Measurements from ENCODE around the gene NUP160.
"Not testable (repeated sequence)": the region's sequence is repeated elsewhere in the genome, so short reads cannot be mapped to it uniquely, and the experiment has no call there.

Gene NUP160

GRCh38 chr11:47791774-47792430, 56.2 kb downstream of the NUP160 start:
- no peak for DNase-seq (ENCODE audit: low read depth)

GRCh38 chr11:47790017-47790416, 58.1 kb downstream of the NUP160 start:
- DNase-seq (ENCODE audit: low read depth) = not testable (repeated sequence)

DNA sequence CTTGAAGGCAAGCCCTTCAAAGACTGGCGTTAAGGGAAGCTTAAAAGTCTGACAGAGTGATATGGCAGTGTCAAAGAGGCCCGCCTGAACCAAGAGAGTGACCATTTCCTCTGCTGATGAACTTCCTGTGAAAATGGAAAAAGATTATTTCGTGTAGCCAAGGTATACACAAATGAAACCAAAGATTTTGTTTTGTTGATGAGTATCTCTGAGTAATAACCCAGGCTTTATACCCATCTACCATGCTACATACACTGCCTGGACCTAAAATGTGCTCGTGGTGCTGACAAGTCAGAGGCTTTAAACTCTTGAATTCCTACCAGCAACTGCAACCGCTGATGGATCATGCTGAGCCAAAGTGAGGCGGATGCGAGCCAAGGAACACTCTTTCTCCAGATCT, 60.0 kb downstream of the NUP160 start:
- DNase-seq (ENCODE audit: low read depth) = no peak

DNA sequence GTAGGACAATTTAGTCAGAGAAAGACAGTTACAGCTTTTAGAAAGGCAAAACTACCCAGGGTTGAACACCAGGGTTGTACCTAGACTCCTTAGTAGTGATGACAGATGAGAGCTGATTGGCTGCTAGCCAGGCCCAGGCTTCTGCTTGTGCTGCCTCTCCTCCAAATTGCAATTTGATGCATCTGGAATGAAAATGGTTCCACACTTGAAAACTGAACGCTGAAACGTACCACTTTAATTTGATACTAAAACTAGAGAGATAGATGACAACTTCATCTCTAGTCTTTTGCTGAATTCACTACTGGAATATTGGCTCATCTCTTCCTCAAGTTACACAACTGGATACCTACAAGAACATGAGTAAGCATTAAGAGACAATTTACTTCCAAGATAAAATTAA, 61.8 kb downstream of the NUP160 start:
- DNase-seq (ENCODE audit: low read depth) = no peak

DNA sequence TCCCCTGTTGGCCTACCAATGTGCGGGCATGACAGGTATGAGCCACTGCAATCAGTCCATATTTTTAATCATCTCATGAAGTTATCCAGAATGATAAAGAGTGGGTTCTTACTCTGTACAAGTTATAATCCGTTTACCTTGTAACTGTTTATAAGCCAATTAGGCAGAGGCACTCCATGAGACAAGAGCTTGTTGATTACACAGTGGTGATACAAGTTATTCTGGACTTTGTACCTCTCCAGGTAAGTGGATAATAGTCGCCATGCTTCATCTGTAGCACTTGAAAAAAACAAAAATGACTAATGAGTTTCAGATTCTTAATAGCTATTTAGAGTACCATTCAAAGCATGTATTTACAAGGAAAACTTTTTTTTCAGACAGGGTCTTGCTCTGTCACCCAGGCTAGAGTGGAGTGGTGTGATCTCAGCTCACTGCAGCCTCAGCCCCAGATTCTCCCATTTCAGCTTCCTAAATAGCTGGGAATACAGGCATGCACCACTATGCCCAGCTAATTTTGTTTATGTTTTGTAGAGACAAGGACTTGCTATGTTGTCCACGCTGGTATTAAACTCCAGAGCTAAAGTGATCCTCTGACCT, 63.3 kb downstream of the NUP160 start:
- no peak for DNase-seq (ENCODE audit: low read depth)

GRCh38 chr11:47783087-47783610, 65.0 kb downstream of the NUP160 start:
- DNase-seq (ENCODE audit: low read depth) = no peak

DNA sequence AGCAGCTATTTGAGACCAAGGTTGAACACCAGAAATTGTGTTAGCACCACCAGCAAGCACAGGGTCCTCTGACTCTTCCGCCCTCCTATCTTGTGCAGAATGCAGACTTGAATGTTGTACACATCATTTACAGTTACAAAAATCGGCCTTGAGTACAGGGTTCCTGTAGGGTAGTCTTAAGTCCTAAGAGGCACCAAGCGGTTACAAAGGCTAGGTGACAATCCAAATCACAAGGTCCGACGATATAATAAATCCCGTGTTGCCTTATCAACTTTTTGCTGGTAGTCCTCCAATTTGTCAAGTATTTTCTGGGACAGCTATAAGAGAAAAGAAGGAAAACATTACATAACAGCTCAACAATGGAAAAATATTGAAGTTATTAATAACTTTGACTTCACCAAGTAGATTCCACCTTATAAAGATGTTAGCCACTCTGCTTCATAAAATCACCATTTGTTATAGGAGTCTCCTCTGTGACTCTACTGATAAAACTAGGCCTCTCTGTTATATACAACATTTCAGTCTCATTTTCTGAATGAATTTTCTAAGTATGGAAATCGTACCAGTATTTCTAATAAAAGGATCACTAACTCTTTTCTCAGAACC, 69.2 kb downstream of the NUP160 start:
- DNase-seq (ENCODE audit: low read depth) = no peak

GRCh38 chr11:47775240-47775869, 72.8 kb downstream of the NUP160 start:
- DNase-seq (ENCODE audit: low read depth) = no peak

GRCh38 chr11:47773882-47774281, 74.3 kb downstream of the NUP160 start:
- DNase-seq (ENCODE audit: low read depth) = no peak

DNA sequence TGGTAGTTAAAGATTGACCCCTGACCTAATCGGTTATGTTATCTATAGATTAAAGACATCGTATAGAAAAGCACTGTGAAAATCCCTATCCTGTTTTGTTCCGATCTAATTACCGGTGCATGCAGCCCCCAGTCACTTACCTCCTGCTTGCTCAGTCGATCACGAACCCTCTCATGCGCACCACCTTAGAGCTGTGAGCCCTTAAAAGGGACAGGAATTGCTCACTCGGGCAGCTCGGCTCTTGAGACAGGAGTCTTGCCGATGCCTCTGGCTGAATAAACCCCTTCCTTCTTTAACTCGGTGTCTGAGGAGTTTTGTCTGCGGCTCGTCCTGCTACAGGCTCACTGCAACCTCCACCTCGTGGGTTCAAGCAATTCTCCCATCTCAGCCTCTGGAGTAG, 78.6 kb downstream of the NUP160 start:
- DNase-seq (ENCODE audit: low read depth) = not testable (repeated sequence)

DNA sequence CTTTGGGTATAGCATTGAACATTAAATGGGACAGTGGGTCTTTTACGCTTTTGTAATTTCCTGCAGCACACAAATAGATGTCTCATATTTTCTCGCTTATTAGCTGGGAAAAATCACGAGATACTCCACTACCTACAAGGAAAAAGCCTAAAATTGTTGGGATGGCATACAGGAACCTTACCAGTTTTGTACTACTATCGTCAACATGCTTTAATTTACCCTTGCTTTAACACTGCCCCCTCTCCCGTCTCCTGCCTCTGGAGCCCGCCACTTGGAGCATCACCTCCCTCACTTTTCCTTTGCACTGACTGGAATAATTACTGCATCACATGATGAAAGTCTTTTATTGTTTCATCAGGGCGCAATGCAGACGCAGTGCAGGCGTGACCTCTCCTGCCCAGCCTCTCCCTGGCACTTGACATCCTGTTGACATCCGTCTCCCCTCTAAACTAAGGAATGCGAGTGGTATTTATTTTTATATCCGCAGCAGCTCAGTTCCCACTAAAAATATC, 80.0 kb downstream of the NUP160 start:
- peak; percentile 10 for DNase-seq (ENCODE audit: low read depth)

GRCh38 chr11:47766509-47767227, 81.5 kb downstream of the NUP160 start:
- peak; percentile 64 for DNase-seq (ENCODE audit: low read depth)

DNA sequence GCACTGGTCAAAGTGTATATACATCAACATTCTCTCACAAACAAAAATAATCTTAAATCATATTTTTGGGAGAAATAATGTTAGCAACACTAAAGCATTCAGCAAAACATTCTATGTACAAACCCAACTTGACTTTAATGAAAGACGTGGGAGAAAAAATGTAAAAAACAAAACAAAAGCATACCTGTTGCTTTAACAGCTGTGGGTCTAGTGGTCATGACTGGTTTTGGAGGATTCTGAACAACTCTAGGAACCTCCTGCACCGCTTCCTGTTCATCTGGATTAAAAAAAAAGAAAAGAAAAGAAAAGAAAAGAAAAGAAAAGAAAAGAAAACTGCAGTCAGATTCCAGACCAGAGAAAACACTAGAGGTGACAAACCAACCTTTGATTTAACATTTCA, 83.1 kb downstream of the NUP160 start:
- DNase-seq (ENCODE audit: low read depth) = no peak

DNA sequence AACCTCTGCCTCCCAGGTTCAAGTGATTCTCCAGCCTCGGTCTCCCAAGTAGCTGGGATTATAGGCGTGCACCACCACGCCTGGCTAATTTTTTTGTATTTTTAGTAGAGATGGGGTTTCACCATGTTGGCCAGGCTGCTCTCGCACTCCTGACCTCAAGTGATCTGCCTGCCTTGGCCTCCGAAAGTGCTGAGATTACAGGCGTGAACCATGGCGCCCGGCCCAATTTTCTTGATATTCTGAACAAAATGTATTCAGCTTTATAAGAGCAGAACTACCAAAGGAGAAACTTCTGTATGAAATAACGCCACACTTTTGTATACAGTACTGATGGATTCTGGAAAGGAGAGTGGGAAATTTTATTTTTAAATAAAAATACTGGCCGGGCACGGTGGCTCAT, 88.9 kb downstream of the NUP160 start:
- DNase-seq (ENCODE audit: low read depth) = not testable (repeated sequence)

- no peak for DNase-seq (ENCODE audit: low read depth)
These were observed 91.9 kb downstream of the NUP160 start for GRCh38 chr11:47756208-47756607.

DNA sequence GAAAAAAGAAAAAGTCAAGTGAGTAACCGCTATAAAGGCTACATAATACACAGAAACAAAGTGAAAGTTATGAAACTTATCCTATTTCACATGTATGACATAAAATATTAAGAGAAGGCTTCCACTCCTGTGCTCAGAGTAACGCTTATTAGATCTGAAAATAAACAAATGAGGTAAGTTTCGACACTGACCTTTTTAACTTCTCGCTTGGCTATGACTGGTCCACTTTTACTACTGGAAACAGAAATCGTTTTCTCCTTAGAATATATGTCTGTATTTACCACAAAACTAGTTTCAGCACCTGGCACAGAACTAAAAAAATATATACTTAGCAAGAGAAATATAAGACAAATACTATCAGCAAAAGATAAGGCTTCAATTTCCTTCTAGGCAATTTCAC, 97.4 kb downstream of the NUP160 start:
- no peak for DNase-seq (ENCODE audit: low read depth)

GRCh38 chr11:47742494-47742893, 105.7 kb downstream of the NUP160 start:
- DNase-seq (ENCODE audit: low read depth) = not testable (repeated sequence)

GRCh38 chr11:47737817-47738216, 110.3 kb downstream of the NUP160 start:
- not testable (repeated sequence) for DNase-seq (ENCODE audit: low read depth)

GRCh38 chr11:47732271-47732670, 115.9 kb downstream of the NUP160 start:
- no peak for DNase-seq (ENCODE audit: low read depth)

- no peak for DNase-seq (ENCODE audit: low read depth)
These were observed 116.7 kb downstream of the NUP160 start for GRCh38 chr11:47731475-47731874.

All from stimulated activated CD8-positive, alpha-beta memory T cell treated with anti-CD3 and anti-CD28 coated beads, Interleukin-4, amount 100 ng/mL, for 24 hours (primary cell).